PC-9 (cell line): ENCODE measurements around the gene RNU6-1. TPM values are rescaled to one million over a fixed set of nuclear protein-coding genes. Genes with fewer than 3 reads are reported as not detected.

ENCODE experiments used
- BruUV-seq: library from RNA; stranded (reverse); fragments of 400-500 nt; replicated peaks from 2 replicates; lab custom pipeline; 2021; lab: Mats Ljungman, UMichigan
- CTCF ChIA-PET: fragments of 300-600 bp; sonication (Branson Sonifier 250); formaldehyde crosslinking; loops from one replicate; lab custom pipeline; 2022; ENCODE audit warnings: antibody characterized with exemption; lab: Charles Lee
- POLR2A ChIA-PET: fragments of 300-600 bp; sonication (Branson Sonifier 250); formaldehyde crosslinking; loops from one replicate; lab custom pipeline; 2022; ENCODE audit warnings: antibody characterized with exemption; ENCODE audit not compliant: unreplicated experiment; lab: Charles Lee
- DNase-seq, 2 experiments: peaks; one replicate each; pipeline versions ENCODE4 v3.0.0 to v3.0.0-alpha.2; 2015 to 2022; ENCODE audit warnings: mixed read lengths in 1 of 2
- H2AFZ ChIP-seq: fragments of 200-600 bp; sonication (generic); 2 replicates; pipeline ENCODE4 v1.8.1; 2017; ENCODE audit warnings: antibody characterized with exemption
- H3F3A ChIP-seq: fragments of 200-600 bp; sonication (generic); 2 replicates; pipeline ENCODE4 v1.8.1; 2017; ENCODE audit warnings: antibody characterized with exemption, mild to moderate bottlenecking, low read depth; ENCODE audit not compliant: insufficient read depth
- H3K27ac ChIP-seq: fragments of 200-600 bp; sonication (generic); 2 replicates; pipeline ENCODE4 v1.6.1; 2016; ENCODE audit warnings: mixed run types
- H3K27me3 ChIP-seq: fragments of 200-600 bp; sonication (generic); 2 replicates; pipeline ENCODE4 v1.6.1; 2016; ENCODE audit warnings: low read depth, mixed run types; ENCODE audit not compliant: insufficient read depth
- H3K36me3 ChIP-seq: fragments of 200-600 bp; sonication (generic); 2 replicates; pipeline ENCODE4 v1.6.1; 2016; ENCODE audit warnings: low read depth, mixed run types
- H3K4me1 ChIP-seq: fragments of 200-600 bp; sonication (generic); replicated peaks from 2 replicates; pipeline ENCODE4 v1.6.1; 2016; ENCODE audit warnings: mixed run types; ENCODE audit not compliant: insufficient read depth
- H3K4me2 ChIP-seq: fragments of 200-600 bp; sonication (generic); 2 replicates; pipeline ENCODE4 v1.6.1; 2017; ENCODE audit warnings: mixed run types
- H3K4me3 ChIP-seq: fragments of 200-600 bp; sonication (generic); 2 replicates; pipeline ENCODE4 v1.6.1; 2016; ENCODE audit warnings: mixed run types
- H3K79me2 ChIP-seq: fragments of 200-600 bp; sonication (generic); 2 replicates; pipeline ENCODE4 v1.6.1; 2017; ENCODE audit warnings: low read depth, mixed run types
- H3K9me2 ChIP-seq: fragments of 200-600 bp; sonication (generic); 2 replicates; pipeline ENCODE4 v1.8.1; 2017; ENCODE audit warnings: mild to moderate bottlenecking; ENCODE audit not compliant: insufficient read depth
- H3K9me3 ChIP-seq: fragments of 200-600 bp; sonication (generic); 2 replicates; pipeline ENCODE4 v1.8.1; 2016; ENCODE audit warnings: low read depth; ENCODE audit not compliant: insufficient read depth
- H4K20me1 ChIP-seq: fragments of 200-600 bp; sonication (generic); 2 replicates; pipeline ENCODE4 v1.8.1; 2017; ENCODE audit not compliant: insufficient read depth
- EZH2 ChIP-seq: fragments of 200-600 bp; sonication (generic); IDR thresholded peaks from 2 replicates; pipeline ENCODE4 v1.8.0; 2017; ENCODE audit warnings: antibody characterized with exemption, low read depth
- intact Hi-C: fragments of 100-400 bp; cut with micrococcal nuclease; formaldehyde crosslinking; loops from one replicate; pipeline ENCODE4 v1.10.0; 2022; ENCODE audit not compliant: unreplicated experiment
- total RNA-seq: library from RNA; stranded (reverse); gene quantifications from 2 replicates; pipeline ENCODE4 v1.2.3, GENCODE V29; 2021
- TF ChIP-seq, protein P1 (sequence below): fragments of 200-600 bp; sonication (generic); conservative IDR thresholded peaks from 2 replicates; pipeline ENCODE4 v1.6.1; 2017; ENCODE audit warnings: mixed run types, antibody characterized with exemption, mild to moderate bottlenecking, moderate library complexity

RNU6-1 gene
- total RNA-seq, 1 experiment from 2014 or later = not detected

- Histone ChIP-seq H3K27me3 (no peaks in the 10 kb centered on the region), H3K27ac (no peak overlapping the region), H3K9me2 (no peaks in the 10 kb centered on the region), H4K20me1 (no peaks in the 10 kb centered on the region), H3K4me1 (no peaks in the 10 kb centered on the region), H3F3A (no peaks in the 10 kb centered on the region), H3K4me3 (no peak overlapping the region), H3K79me2 (no peaks in the 10 kb centered on the region), H2AFZ (no peak overlapping the region), H3K36me3 (no peaks in the 10 kb centered on the region), H3K9me3 (no peaks in the 10 kb centered on the region), H3K4me2 (no peak overlapping the region)
- DNase-seq = no peak
- CTCF ChIA-PET = no interaction called here
- POLR2A ChIA-PET = no interaction called here
- TF ChIP-seq, protein P1, sequence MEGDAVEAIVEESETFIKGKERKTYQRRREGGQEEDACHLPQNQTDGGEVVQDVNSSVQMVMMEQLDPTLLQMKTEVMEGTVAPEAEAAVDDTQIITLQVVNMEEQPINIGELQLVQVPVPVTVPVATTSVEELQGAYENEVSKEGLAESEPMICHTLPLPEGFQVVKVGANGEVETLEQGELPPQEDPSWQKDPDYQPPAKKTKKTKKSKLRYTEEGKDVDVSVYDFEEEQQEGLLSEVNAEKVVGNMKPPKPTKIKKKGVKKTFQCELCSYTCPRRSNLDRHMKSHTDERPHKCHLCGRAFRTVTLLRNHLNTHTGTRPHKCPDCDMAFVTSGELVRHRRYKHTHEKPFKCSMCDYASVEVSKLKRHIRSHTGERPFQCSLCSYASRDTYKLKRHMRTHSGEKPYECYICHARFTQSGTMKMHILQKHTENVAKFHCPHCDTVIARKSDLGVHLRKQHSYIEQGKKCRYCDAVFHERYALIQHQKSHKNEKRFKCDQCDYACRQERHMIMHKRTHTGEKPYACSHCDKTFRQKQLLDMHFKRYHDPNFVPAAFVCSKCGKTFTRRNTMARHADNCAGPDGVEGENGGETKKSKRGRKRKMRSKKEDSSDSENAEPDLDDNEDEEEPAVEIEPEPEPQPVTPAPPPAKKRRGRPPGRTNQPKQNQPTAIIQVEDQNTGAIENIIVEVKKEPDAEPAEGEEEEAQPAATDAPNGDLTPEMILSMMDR = no peak
- no TSS peak for BruUV-seq
- intact Hi-C loops = no loop called here
Observed at GRCh38 chr15:67801142-67801541, 38.7 kb downstream of the RNU6-1 start.

DNA sequence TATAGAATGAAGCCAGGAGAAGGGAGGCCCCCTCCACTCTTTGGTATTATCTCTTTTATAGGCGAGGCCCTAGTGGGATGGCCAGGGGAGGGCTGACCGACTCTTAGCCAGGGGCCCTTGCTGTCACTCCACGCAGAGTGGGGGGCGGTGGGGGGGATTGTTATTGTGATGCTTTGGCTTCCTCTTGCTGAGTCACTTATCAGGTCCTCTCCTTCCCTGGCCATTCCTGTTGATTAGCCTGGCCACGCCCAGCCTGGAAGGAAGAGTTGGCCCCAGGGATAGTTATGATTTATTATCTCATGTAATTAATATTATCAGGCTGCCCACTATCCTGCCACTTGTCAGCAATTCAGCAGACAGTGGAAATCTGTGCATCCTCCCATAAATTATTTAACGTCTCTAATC lies 40.0 kb downstream of the RNU6-1 start:
- no peak overlapping the region for H2AFZ ChIP-seq
- intact Hi-C loops = no loop called here
- no peaks in the 10 kb centered on the region for H3K9me3 ChIP-seq
- POLR2A ChIA-PET = no interaction called here
- no peaks in the 10 kb centered on the region for H3F3A ChIP-seq
- no peaks in the 10 kb centered on the region for H3K27me3 ChIP-seq
- no peaks in the 10 kb centered on the region for H3K4me1 ChIP-seq
- H4K20me1 ChIP-seq = no peaks in the 10 kb centered on the region
- H3K79me2 ChIP-seq = no peaks in the 10 kb centered on the region
- no peak for DNase-seq
- no peak overlapping the region for H3K27ac ChIP-seq
- H3K9me2 ChIP-seq = no peaks in the 10 kb centered on the region
- H3K36me3 ChIP-seq = no peaks in the 10 kb centered on the region
- TF ChIP-seq, protein P1 = no peak
- no peak for TF ChIP-seq EZH2
- CTCF ChIA-PET = no interaction called here
- BruUV-seq = no TSS peak
- no peak overlapping the region for H3K4me2 ChIP-seq
- no peak overlapping the region for H3K4me3 ChIP-seq

- H3K9me2 ChIP-seq = no peaks in the 10 kb centered on the region
- H3K27ac ChIP-seq = no peak overlapping the region
- ChIA-PET POLR2A (no interaction called here), CTCF (no interaction called here)
- intact Hi-C loops = no loop called here
- no peaks in the 10 kb centered on the region for H4K20me1 ChIP-seq
- no peak overlapping the region for H3K4me3 ChIP-seq
- H3K27me3 ChIP-seq = no peaks in the 10 kb centered on the region
- no peaks in the 10 kb centered on the region for H3K4me1 ChIP-seq
- DNase-seq = no peak
- H2AFZ ChIP-seq = no peak overlapping the region
- no peaks in the 10 kb centered on the region for H3K36me3 ChIP-seq
- no peaks in the 10 kb centered on the region for H3K9me3 ChIP-seq
- no peaks in the 10 kb centered on the region for H3F3A ChIP-seq
- H3K79me2 ChIP-seq = no peaks in the 10 kb centered on the region
- TF ChIP-seq EZH2 = no peak
- TF ChIP-seq, protein P1 = no peak
- no peak overlapping the region for H3K4me2 ChIP-seq
- no TSS peak for BruUV-seq
Observed at GRCh38 chr15:67796196-67797127, 43.4 kb downstream of the RNU6-1 start.
